ENCODE data around the gene IL1A.

Gene IL1A

GRCh38 chr2:112813280-112813966, 29.1 kb upstream of the IL1A start:
- Histone ChIP-seq H3K9me3 (ENCODE audit: severe bottlenecking) (no peaks in the 10 kb centered on the region), H3K36me3 (no peaks in the 10 kb centered on the region), H3K27ac (no peak overlapping the region), H3K27me3 (ENCODE audit: insufficient read depth, low read depth, severe bottlenecking) (no peaks in the 10 kb centered on the region), H3K4me3 (ENCODE audit: low read depth, low read length) (no peak overlapping the region)
- no peak for DNase-seq
- no peak for TF ChIP-seq CTCF (IDR thresholded peaks at IDR 0.05; ENCODE audit: low read depth, low read length)

- no peaks in the 10 kb centered on the region for H3K27me3 ChIP-seq (ENCODE audit: insufficient read depth, low read depth, severe bottlenecking)
- no peak for DNase-seq
- H3K4me3 ChIP-seq (ENCODE audit: low read depth, low read length): no peak overlapping the region
- no peak overlapping the region for H3K27ac ChIP-seq
- H3K9me3 ChIP-seq (ENCODE audit: severe bottlenecking): no peaks in the 10 kb centered on the region
- no peaks in the 10 kb centered on the region for H3K36me3 ChIP-seq
- no peak for TF ChIP-seq CTCF (IDR thresholded peaks at IDR 0.05; ENCODE audit: low read depth, low read length)
Measured at GRCh38 chr2:112812318-112813267, 28.3 kb upstream of the IL1A start.

- Histone ChIP-seq H3K9me3 (ENCODE audit: severe bottlenecking) (no peaks in the 10 kb centered on the region), H3K27ac (peak overlapping the region; percentile 52), H3K36me3 (no peaks in the 10 kb centered on the region), H3K4me3 (ENCODE audit: low read depth, low read length) (no peak overlapping the region), H3K27me3 (ENCODE audit: insufficient read depth, low read depth, severe bottlenecking) (no peaks in the 10 kb centered on the region)
- TF ChIP-seq CTCF (IDR thresholded peaks at IDR 0.05; ENCODE audit: low read depth, low read length): no peak
- DNase-seq: peak; percentile 58
Measured at GRCh38 chr2:112811841-112812306, 27.6 kb upstream of the IL1A start.

- Histone ChIP-seq H3K4me3 (ENCODE audit: low read depth, low read length) (no peak overlapping the region), H3K27ac (peak overlapping the region; percentile 52; the same call in 1 of the 2 replicates), H3K27me3 (ENCODE audit: insufficient read depth, low read depth, severe bottlenecking) (no peaks in the 10 kb centered on the region), H3K36me3 (no peaks in the 10 kb centered on the region), H3K9me3 (ENCODE audit: severe bottlenecking) (no peaks in the 10 kb centered on the region)
- DNase-seq: no peak
- no peak for TF ChIP-seq CTCF (IDR thresholded peaks at IDR 0.05; ENCODE audit: low read depth, low read length)
Measured at GRCh38 chr2:112811276-112811831, 27.1 kb upstream of the IL1A start.

GRCh38 chr2:112809112-112809511, 24.8 kb upstream of the IL1A start:
- H3K4me3 ChIP-seq (ENCODE audit: low read depth, low read length): no peak overlapping the region
- no peaks in the 10 kb centered on the region for H3K36me3 ChIP-seq
- TF ChIP-seq CTCF (IDR thresholded peaks at IDR 0.05; ENCODE audit: low read depth, low read length): no peak
- no peak for DNase-seq
- H3K9me3 ChIP-seq (ENCODE audit: severe bottlenecking): no peaks in the 10 kb centered on the region
- H3K27ac ChIP-seq: no peak overlapping the region
- no peaks in the 10 kb centered on the region for H3K27me3 ChIP-seq (ENCODE audit: insufficient read depth, low read depth, severe bottlenecking)

Data from WERI-Rb-1 (cell line).